ENCODE data around the gene CAMSAP3.

GRCh38 chr19:7654401-7654800 lies 58.7 kb downstream of the CAMSAP3 start:
- no peak for TF ChIP-seq CTCF (IDR thresholded peaks at IDR 0.05)
- no peak for TF ChIP-seq FOXJ3 (CRISPR knock-in tag; IDR thresholded peaks at IDR 0.05)
- no peak for TF ChIP-seq RAD21 (IDR thresholded peaks at IDR 0.05; ENCODE audit: low read length)
- TF ChIP-seq SIN3A (IDR thresholded peaks at IDR 0.05; ENCODE audit: borderline replicate concordance, low read depth, low read length): no peak
- no peak for TF ChIP-seq POLR2AphosphoS5 (IDR thresholded peaks at IDR 0.05; ENCODE audit: low read depth, low read length)
- TF ChIP-seq TCF12 (IDR thresholded peaks at IDR 0.05): no peak
- no peak for TF ChIP-seq REST (IDR thresholded peaks at IDR 0.05; ENCODE audit: low read depth, low read length)
- TF ChIP-seq MAX (IDR thresholded peaks at IDR 0.05; ENCODE audit: low read depth): no peak
- TF ChIP-seq EP300 (IDR thresholded peaks at IDR 0.05; ENCODE audit: borderline replicate concordance in 1 of 2, low read depth in 1 of 2, low read length in 1 of 2): no peak
- no peak for TF ChIP-seq RXRA (IDR thresholded peaks at IDR 0.05; ENCODE audit: borderline replicate concordance, low read depth)
- TF ChIP-seq PBX3 (IDR thresholded peaks at IDR 0.05): no peak
- TF ChIP-seq JUND (IDR thresholded peaks at IDR 0.05): no peak
- TF ChIP-seq ZBTB33 (IDR thresholded peaks at IDR 0.05; ENCODE audit: borderline replicate concordance, low read depth): no peak

All from SK-N-SH (cell line).